T follicular helper cell (primary cell): Measurements from ENCODE around the gene ERC2.

Experiments used
- DNase-seq: peaks from one replicate; pipeline ENCODE4 v3.0.0-alpha.2; 2020; ENCODE audit warnings: low read depth

ERC2 gene

DNA sequence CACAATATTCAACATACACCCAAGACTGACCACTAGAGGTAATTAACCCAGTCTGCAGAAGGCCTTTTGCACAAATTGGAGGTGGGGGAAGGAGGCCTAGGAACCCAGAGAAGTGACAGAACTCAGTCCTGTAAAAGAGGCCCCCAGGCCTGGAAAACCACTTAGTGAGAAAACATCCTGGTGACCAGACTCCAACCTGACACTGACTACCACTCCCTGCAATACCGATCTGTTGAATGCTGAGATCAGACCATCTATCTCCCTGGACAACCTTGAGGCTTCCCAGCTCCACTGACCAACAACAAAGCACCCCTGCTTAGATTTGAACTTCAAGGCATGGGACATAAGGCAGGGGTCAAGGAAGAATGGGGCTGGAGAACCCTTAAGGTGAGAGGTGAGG, 719.2 kb downstream of the ERC2 start:
- DNase-seq, result no peak

DNA sequence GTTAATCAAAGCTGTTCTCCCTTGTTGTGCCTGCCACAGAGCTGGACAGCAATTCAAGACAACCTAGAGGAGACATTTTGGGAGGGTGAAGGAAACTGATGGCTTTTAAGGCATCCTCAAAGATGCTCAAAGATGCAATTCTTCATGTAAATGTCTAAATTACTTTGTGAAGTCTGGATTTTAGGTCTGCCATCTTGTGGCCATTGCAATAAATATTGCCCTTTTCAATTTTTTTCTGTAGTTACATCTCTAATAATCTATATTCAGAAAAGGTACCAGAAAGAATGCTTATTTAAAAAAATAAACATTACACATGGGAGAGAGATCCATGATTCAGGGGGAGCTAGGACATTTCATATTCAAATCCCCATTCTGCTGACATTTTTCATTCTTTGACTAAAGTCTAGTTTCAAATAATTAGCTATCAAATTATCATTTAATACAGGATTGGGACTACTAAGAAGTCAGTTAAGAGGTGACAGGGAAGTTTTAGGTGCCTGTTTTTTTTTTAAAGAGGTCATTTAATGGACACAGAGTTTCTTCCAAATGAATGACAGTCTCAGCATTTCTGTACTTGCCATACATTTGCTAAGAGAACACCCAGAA, 721.4 kb downstream of the ERC2 start:
- no peak for DNase-seq

DNA sequence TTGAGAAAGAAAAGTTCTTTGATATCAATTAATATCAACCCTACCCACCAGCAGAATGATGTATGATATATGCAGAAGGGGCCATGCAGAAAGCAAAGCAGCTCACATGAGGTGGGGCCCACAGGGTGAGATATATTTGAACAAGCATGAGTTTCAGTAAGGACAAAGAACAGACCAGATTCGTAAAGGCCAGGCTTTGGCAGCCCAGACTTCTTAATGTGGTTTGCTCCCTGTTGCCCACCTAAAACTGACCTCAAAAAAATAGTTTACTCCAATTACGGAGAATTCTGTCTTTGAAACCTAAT, 725.5 kb downstream of the ERC2 start:
- no peak for DNase-seq

DNA sequence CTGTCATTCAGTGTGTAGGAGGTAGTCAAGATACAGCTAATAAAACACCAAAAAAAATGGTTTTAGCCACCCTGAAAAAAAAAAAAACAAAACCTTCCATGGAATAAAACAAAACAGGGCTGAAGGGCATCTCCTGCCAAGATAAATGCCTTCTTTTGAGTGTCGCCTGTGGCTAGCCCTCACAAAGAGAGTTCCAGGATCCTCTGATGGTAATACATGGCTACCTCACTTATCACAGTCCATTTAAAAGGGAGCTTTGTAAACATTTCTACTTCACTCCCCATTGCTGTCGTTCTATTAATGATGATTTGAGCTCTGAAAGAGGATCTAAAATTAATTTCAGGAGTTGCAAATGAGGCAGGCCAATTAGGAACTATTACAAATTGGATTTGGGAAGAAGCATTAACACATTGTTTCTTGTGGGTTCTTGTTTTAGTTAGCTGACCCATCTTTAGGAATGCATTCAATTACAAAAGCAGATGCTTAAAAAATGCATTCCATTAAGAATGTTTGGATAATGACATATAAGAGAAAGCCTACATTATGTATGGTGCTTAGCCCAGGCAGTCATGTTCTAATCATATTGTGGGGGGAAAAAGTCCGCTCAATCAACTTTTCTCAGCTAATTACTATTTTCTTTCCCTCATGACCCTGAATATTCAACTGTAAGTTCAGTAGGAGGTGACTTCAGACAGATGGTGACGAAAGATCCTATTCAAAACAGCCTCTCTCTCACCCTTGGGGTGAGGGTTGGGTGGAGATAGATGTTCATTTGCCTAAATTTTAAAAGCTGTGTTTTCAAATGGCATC, 726.0 kb downstream of the ERC2 start:
- no peak for DNase-seq

DNA sequence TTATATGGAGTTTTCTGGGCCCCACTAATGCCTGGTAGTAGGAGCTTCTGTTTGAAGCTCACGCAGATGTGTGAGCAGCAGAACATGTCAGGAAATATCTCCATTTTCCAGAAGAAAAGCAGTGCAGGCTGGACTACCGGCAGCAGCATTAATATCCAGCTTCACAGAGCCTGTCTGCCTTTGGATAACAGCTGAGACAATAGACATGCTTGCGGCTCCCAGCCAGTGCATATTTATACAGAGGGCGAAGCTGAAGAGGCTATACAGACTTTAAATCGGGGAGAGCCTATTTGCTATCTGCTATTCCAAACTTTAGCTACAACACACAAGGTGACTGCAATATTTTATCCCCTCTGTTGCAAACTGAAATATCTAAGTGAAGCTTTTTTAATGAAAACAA, 731.1 kb downstream of the ERC2 start:
- DNase-seq, result no peak

DNA sequence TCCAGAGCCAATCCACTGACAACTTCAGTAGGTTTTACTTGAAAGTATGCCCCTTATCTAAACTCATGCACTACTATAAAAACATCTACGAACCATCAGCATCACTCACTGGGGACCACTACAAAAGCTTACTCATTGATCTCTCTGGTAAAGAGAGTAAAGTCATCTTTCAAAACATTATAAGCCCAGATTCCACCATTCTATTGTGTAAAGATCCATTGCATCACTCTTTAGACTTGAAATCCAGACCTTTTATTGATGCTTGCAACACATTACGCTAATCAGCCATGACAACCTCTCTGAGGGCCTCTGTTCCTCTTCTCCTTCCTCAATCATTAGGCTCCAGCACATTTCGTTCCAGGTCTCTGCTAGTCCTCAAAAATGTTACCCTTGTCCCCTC, 732.3 kb downstream of the ERC2 start:
- DNase-seq, result no peak

DNA sequence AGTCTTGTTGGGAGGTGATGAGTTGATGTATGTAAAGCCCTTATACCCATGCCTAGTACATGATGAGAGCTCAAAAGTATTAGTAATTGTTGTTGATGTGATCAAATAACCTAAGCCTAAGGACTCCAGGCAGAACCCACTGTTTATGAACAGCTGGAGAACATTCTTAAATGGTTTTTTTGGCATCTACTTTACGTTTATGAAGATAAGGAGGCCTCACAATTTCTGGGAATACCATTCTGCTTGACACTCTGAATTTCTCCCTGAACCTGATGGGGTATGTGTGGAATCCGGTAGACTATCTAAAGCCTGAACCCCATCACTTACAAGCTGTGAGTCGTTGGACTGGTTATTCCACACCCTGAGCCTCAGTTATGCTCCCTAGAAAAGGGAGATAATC, 736.5 kb downstream of the ERC2 start:
- DNase-seq, result no peak

DNA sequence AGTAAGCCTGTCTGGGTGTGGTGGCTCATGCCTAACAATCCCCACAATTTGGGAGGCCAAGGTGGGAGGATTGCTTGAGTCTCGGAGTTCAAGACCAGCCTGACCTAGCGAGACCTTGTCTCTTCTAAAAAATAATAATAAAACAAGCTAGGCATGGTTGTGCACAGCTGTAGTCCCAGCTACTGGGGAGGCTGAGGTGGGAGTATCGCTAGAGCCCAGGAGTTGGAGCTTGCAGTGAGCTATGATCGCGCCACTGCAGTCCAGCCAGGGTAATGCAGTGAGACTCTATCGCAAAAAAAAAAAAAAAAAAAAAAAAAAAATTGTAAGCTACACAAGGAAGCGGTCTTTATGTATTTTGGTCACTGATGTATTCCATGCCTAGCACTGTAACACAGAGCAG, 738.7 kb downstream of the ERC2 start:
- DNase-seq, result no peak

DNA sequence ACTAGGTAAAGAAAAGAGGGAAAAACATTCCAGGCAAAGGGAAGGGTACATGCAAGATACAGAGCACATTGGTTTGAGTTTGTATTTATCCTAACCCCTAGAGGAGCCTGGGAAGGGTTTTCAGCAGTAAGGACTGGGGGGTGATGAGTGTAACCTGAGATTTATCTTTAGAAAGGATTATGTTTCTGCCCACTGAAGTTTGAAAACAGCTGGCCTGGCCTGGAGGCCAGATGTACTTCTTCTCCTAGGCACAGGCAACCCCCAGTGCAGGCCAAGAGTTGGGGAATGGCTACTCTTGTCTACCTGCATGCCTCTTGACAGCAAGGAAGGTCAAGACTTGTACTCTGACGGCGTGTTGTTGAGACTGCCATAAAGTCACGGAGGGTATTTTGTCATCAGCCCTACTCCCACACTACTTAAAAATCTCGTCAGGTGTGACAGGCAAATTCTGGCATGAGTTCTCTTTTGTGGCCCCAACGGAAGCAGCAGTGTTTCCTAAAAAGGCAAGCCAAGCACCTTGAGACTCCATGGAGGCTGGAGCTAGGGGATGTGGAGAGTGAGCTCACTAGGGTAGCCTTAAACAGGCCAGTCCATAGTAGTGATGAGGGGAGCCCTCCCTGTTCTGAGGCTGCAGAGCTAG, 739.7 kb downstream of the ERC2 start:
- DNase-seq, result no peak

DNA sequence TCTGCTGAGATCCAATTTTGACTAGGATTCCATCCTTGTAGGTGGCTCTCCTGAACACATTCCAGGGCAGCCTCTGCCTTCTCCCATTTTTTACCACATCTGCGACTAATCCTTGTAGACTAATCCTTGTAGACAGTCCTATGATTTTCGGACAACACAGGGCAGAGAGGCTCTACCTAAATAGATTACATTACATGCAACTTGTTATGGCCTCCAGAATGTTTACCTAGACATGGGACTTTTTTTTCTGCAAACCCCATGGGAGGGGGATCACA, 741.8 kb downstream of the ERC2 start:
- no peak for DNase-seq

DNA sequence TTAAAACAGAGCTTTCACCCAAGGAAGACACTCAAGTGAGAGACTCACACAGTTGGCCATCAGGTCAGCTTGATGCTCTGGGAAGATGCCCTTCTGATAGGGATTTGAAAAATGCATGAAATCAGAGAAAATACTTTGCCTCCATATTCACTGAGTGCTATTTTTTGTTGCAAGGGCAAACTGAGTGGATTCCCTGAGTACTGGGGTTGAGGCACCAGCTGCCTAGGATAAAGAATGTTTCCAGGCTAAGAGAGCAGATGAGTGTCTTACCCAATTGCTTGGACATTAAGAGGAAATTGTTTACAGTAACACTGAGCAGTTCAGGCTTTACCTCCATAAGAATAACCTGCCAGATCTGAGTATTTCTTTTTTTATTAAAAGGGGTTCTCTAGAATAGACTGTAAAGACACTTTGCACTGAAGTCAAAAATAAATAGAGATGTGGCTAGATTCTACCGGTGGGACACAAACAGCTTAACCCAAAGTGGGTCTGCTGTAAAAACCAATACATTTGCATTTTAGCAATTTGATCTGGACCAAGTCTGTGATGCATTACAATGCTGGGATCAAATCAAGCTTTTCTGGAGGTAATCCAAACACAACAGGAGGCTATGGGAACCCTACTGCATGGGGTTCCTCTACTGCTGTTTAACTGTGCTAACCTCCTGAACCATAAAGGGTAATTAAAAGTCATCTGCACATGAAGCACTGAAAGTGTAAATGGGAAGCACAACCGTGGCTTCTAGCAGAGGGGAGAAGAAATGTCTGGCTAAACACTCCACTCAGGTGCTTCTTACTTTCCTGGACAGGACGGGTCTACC, 742.4 kb downstream of the ERC2 start:
- no peak for DNase-seq

DNA sequence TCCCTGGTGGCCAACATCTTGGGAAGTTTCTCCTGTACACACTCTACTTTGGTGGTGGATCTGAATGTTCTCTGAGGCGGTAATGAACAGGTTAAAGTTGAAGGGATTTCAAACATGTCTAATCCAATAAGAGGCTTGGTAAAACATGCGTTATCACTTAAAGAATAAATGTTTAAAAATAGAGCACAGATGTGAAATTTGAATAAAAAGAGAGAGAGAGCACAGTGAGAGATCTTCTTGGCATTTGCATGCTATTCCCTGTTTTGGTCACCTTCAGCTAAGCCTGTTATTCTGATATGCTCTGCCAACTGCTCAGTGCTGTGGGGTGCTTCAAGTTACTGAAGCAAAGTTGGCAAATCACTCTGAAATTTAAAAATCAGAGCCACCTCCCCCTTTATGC, 743.4 kb downstream of the ERC2 start:
- no peak for DNase-seq

DNA sequence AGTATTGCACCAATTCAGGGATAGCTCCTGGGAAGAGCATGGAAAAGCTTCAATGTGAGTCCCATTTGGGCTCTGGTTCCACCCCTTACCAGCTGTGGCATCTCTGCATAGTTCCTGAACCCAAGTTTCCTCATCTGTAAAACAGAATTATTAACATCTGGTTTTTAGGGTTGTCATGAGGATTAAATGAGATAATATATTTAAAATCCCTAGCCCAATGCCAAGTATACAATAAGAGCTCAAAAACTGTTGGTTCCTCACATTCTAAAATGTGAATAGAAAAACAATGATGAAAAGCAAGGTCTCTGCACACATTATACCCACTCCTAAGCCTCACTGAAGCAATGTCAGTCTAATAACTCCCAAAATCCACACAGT, 743.9 kb downstream of the ERC2 start:
- DNase-seq, result no peak

DNA sequence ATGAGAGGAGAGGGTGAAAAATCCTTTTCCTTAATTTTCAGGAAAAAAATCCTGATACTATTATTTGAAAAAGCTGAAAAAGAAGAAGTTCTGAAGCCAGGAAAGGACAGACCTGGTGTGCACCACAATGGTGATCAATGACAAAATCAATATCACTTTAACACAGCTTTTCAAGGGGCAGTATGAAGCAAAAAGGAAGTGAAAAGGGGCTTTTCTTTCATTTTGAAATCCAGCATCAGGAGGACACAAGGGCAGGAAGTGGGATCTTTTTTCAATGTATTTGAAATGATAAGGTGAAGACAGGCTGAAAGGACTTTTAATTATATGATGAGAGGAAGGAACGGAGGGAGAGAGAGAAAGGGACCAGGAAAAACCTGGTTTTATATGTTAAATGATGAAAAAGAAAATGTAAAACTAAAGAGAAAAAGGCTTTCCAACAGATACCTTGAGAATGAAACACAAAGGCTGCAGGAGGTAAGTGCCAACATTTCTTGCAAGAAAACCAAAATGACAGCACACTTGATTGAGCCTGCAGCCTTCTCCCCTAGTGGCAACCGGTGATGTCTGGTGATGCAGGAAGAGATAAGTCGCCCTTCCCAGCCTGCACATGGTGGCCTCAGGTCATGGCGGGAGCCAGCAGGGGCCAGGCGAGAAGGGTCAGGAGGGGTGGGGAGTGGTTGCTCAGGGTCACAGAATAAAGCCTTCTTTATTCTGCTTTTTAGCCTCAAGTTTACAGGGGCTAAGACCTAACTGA, 744.4 kb downstream of the ERC2 start:
- DNase-seq, result no peak

DNA sequence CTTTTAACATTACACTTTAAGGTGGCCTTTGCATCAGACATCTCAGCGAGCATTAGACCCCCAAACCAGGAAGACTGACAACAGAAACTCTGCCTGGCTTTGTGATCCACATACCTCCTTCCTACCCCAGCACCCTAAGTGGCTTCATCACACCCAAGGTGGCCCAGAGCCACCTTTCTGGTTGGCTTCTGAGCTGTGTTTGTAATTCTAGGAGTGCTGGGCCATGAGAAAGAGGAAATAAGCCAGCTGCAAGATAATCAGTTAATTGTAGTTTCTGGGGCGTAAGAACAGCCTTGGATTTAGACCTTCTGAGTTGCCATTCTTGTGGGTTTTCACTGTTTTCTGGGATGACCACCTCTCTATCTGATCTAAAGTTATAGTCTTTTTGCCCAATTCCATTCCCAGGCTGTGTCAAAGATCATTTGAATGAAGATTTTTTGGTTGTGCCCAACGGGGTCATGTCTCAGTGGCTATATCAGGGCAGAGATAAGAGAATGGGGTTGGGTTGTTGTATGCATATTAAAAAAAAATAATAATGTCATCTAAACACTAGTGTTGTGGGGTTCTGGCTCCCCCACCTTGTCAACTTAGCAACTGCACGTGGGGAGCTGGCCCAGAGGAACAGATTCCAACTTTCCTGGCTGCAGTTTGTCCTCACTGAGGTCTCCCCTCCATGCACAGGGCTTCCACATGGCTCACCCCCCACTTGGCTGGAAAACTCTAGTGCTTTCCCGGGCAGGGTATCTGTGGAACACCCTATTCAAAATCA, 746.4 kb downstream of the ERC2 start:
- DNase-seq, result no peak

DNA sequence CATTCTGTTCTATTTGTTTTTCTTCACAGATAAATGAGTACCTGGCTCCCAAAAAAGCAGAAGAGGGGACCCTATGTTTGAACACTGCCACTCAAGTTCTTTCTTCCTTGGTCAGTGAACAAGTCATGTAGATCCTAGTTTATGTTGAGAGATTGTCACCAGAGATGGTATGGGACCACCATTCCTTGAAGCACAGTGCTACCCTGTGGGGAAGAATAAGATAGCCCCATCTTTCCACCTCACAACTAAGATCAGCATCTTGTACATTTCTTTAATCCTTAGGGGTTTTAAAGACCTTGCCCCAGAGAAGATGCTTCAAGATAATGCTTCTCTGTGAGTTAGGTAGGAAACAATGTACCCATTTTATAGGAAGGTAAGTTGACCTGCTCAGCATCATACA, 747.7 kb downstream of the ERC2 start:
- DNase-seq, result no peak

DNA sequence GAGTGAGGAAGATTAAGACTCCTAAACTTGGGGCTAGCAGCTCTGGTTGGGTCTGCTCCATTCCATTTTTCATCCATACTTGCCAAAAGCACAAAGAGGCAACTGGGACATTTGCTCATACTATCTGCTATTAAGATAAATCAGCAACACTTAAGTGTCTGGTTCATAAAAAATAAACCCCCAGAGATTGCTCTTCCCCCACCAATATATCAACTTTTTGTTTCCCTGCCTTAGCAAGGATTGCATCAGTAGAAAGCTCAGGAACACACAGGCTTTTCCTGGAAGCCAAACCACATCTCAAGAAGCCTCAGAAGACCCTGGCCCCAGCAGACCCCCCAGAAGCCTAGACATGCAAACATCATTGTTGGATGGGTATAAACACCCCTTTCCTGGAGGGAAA, 748.8 kb downstream of the ERC2 start:
- DNase-seq, result no peak

DNA sequence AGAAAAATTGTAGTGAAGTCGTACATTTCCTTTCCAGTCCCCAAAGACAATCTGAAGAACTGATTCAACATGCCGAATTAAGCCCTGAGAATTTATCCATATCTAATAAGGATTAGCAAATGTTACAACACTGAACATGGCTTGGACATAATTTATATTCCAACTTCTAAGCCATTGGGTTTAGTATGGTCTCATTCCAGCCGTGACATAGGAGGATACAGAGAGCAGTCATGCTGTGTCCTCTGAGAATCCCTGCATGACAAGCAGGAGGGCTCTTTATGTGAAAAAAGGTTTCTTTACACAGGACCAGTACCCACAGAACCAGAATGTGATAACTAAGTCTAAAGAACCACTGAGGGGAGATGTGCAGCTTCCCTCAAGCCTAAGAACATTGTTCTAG, 749.3 kb downstream of the ERC2 start:
- DNase-seq, result no peak

DNA sequence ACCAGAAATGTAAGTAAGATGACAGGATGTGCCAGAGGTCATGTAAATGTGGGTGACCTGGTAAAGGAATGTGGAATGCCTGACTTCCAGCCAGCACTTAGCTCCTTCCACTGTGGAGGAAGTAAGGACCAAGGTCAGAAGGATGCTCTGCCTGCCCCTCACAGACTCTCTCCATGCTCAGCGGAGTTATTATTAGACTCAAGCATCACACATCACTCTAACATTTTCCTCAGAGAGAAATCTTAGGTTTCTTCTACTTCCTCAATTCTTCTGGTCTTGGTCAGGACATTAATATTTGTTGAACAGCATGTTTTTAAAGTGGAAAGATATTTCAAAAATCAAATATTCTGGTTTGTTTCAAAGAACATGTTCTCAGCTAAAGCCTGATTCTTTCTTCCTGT, 749.7 kb downstream of the ERC2 start:
- no peak for DNase-seq

DNA sequence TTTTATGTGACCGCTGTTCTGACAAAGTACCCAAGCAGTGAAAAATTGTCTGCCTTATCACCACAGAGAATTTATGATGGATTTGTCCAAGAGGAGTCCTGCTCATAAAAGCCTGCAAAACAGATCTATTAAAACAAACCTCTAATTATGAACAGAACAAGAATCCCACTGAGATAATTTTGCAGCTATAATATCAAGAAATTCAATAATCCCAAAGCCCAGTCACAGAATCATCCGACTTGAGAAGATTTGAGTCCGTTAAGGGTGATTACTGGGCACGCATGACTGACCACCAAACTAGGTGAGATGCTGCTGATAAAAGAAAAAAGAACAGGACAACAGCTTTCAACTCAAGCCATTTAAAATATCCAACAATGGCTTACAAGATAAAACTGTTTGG, 750.2 kb downstream of the ERC2 start:
- DNase-seq, result no peak

DNA sequence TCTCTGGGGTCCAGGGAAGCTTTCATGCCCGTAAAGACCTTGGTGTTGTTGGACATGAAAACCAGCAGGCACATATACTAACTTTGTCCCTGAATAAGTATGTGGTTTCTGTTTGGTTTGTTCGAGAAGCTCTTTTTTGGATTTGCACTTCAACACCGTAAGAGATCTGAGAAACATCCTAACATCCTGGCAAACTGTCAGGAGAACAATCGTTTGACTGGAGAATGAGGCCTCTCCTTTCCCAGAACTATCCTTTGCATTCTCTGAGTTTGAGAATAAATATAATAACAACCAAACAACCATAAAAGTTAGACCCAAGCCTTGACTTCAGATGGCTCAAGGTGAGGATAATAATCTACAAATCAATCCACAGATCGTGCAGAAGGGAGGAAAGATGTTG, 750.8 kb downstream of the ERC2 start:
- no peak for DNase-seq
